Activated effector memory CD4-positive, alpha-beta T cell treated with anti-CD3 and anti-CD28 coated beads, Interleukin-2, amount 50 U/mL, for 16 hours (primary cell): ENCODE measurements around the gene AGFG1.

Experiments used
- DNase-seq: peaks from one replicate; pipeline ENCODE4 v3.0.0-alpha.2; 2020

Gene AGFG1

DNA sequence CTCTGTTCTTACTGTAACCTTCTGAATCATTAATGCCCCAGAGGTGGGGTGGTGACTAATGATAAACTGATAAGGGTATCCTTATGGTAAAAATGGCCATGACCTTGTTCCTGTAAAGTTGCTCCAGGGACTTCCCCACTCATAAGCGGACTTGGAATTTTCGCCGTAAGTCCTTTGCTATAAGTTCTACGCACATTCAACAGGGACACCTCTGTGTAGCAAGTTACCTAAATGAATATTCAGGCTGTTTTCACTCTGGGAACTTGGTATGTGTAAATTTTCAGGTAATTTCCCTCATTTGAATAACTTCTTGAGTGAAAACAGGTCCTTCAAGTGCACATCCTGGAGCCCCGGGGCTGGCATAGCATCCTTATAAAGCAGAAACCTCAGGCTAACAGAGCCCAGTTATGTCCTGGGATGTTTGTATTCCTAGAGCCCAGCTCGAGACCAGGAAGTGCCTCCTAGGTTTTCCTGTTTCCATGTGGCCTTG lies 9.4 kb upstream of the AGFG1 start:
- DNase-seq = peak; percentile 69

GRCh38 chr2:227462972-227463931 lies 8.7 kb upstream of the AGFG1 start:
- DNase-seq = no peak

DNA sequence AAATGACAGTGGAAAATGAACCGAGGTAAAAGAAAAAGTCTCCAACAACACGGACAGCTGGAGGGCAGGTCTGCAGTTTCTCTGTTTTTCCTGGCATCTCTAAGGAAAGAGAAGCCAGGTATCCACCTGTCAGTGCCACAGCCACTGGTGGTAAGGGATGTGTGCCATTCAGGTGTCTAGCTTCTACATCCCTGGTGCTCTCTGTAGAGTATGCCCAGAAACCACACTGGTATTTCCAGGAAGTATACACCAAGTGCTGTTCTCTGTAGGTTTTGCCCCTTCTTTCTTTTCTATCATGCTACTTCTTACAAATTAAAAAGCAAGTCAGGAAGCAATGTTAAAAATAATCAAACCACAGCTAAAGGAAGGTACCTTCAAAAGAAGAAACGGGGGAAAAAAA lies 7.6 kb upstream of the AGFG1 start:
- DNase-seq = no peak

- DNase-seq = no peak
Measured at GRCh38 chr2:227464851-227465250, 7.1 kb upstream of the AGFG1 start.

DNA sequence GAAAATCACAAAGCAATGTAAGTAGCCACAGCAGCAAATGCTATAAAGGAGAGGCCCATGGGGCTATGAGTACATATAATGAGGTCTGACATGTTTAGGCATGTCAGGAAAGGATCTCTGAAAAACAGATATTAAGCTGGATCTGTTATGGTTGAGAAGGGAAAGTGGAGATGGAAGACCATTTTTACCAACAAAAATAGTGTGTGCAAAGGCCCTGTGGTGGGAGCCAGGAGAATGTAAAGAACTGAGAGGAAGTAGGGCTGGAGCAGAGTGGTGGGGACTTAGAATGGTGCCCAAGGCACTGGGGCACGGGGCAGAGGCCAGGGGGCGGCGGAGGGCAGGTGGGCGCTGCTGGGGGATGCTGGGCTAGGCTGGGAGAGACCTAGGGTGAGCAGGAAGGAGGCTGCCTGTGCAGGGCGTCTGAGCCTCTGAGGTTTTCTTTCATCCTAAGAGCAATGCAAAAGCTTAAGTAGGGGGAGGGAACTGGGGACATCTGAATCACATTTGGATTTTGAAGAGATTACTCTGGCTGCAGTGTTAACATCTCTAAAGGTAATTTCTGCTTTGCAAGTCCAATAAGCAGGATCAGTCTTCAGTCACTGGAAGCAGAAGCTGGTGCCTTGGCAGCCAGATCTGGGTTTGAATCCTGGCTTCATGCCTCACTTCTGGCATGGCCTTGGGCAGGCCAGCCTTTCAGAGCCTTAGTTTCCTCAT lies 4.9 kb upstream of the AGFG1 start:
- DNase-seq = no peak

- no peak for DNase-seq
Measured at GRCh38 chr2:227471412-227471811, 544 bp upstream of the AGFG1 start.

DNA sequence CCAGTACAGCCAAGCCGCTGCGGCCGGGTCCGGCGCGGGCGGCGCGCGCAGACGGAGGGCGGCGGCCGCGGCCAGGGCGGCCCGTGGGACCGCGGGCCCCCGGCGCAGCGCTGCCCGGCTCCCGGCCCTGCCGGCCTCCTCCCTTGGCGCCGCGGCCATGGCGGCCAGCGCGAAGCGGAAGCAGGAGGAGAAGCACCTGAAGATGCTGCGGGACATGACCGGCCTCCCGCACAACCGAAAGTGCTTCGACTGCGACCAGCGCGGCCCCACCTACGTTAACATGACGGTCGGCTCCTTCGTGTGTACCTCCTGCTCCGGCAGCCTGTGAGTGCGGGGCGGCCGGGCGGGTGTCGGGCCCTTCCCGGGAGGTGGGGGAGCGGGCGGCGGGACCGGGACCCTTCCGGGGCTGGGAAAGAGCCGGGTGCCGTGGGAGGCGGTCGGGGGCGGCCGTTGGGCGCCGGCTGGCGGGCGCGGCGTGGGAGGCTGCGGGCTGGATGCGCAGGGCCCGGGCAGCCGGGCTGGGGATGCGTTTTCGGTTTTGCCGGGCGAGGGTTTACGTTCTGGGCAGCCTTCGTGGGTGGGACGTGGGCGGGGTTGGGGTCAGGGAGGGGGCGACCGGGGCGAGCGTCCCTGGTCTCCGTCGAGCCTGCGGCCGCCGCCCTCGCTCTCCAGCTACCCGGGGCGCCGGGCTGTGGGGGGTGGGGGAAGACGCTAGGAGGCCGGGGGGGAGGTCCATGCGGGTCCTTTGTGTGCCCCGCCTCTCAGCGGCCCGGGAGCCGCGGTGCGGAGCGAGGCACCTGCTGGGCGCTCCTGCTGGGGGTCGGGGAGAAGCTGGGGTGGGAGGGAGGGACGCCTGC lies 537 bp downstream of the AGFG1 start:
- peak; percentile 84 for DNase-seq

GRCh38 chr2:227473122-227473461 lies 1.1 kb downstream of the AGFG1 start:
- no peak for DNase-seq

DNA sequence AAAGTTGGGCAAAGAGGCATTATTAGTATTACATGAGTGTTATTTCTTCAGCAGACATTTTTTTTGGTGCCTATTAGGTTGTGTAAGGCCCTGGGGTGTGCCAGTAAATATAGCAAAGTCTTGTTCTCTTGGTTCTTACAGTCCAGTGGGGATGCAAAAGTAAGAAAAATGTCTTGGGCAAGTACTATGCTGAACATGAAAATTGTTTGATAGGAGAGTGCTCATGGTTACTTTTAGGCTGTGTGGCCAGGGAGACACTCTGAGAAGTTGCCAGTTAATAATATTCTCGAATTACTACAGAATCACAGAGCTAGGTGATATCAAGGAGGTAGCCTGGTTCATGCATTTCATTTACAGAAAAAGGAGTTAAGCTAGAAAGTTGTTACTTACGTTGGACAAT lies 1.9 kb downstream of the AGFG1 start:
- no peak for DNase-seq

- DNase-seq = no peak
Measured at GRCh38 chr2:227474410-227474809, 2.5 kb downstream of the AGFG1 start.

- DNase-seq = no peak
Measured at GRCh38 chr2:227477291-227477690, 5.3 kb downstream of the AGFG1 start.

GRCh38 chr2:227479865-227480475 lies 8.0 kb downstream of the AGFG1 start:
- DNase-seq = no peak

DNA sequence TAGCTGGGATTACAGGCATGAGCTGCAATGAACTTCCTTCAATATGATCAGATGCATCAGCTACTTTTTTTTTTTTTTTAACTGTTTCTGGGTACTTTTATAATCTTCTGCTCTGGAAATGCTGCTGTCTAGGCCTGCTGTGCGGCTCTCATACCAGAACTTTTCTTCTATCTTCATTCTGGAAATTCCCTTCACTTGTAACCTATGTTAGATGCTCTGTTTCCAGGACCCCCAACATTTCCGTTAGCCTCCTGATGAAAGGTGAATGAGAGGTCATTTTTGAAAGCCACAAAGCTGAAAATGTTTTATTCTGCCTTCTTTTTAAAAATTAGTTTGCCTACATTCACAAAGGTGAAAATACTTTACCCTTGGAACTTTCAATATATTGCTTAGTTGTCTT lies 8.6 kb downstream of the AGFG1 start:
- DNase-seq = no peak

- DNase-seq = no peak
Measured at GRCh38 chr2:227482638-227483340, 10.8 kb downstream of the AGFG1 start.

GRCh38 chr2:227485429-227485828 lies 13.5 kb downstream of the AGFG1 start:
- no peak for DNase-seq

DNA sequence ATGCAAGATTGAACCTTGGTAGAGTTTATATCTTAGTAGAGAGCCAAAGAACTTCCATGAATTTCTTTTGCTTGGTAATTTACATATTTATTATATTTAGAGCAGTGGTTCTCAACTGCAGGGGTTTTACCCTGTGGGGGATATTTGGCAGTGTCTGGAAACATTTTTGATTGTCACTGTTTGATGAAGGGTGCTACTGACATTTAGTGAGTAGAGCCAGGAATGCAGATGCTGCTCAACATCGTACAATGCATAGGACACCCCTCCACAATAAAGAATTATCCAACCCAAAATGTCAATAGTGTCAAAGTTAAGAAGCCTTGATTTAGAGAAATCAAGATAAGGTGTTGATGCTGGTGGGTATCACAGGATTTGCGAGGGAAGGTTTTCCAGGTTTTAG lies 14.7 kb downstream of the AGFG1 start:
- no peak for DNase-seq

DNA sequence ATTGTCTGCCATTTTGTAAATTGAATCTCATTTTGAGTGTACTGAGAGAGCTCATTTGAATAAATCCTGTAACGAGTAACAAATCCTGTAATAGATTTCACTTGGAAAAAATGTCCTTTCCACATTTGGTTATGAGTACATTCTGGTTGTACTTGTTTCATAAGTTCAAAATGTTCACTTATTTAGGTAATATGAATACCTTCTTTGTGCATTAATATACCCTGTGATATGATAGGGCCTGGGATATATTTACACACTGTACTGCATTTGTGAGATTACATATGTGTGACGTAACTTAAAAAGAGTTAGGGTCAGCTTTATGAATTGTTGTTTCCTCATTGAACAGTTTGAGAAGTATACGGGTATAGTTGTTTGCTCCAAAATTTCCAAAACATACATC lies 16.1 kb downstream of the AGFG1 start:
- no peak for DNase-seq

DNA sequence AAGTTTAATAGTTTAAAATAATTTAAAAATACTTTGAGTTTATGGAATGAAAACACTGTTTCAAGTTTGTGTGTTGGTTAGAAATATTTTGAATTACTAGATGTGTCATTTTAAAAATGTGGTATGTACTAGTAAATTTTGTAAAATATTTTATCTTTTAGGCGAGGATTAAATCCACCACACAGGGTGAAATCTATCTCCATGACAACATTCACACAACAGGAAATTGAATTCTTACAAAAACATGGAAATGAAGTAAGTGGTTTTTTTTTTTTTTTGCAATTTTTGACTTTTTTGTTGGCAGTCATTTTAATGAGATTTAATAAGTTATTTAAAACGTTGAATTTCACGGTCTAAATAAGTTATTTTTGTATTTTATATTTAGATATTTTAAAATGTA lies 19.4 kb downstream of the AGFG1 start:
- DNase-seq = no peak

DNA sequence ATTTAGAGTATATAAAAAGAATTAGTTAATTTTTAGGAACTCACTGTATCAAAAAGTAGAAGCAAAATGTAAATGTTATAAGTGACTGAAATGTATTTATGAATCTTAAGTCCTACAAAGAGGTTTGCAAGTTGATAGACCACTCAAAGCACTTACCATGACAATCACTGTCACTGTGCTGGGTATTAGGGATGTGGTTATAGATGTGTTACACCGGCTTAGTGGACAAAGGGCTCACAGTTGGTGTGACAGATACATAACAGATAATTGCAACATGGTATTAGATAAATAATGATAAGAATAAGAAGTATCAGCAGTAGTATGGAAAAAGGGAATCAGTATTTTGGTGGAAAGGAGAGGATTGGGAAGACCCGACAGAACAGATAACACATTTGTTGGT lies 21.6 kb downstream of the AGFG1 start:
- no peak for DNase-seq

DNA sequence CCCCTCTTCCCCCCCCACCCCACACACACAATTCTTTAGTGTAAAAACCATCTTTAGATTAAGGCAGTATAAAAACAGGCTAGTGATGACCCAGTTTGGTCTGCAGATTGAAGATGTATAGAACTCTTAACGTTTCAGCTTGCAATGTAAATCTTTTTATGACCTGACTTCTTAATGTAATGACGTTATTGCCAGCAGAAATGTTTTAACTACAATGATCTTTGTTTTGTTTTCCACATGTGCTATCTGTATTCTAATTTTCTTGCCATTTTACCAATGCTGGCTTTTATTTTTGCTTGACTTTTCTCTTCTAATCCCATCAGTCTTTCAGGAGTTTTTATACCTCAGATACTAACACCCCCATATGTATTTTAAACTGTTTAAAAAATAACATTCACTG lies 25.2 kb downstream of the AGFG1 start:
- DNase-seq = no peak

GRCh38 chr2:227499627-227500300 lies 27.8 kb downstream of the AGFG1 start:
- no peak for DNase-seq

DNA sequence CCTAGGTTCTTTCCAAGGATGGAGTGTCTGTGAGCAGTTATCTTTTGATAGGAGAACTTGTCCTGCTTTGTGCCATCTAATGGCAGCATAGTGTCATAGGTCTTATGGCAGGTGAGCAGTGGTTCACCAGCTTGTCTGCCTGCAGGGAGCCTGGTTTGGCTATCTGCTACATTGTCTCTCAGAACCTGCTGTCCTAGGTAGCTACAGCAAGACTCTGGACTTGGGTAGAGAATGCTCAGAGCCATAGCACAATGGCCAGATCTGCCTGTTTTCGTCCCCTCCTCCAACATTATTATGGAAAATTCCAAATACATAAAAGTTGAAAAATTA lies 28.3 kb downstream of the AGFG1 start:
- DNase-seq = no peak
